H1 (cell line): Measurements from ENCODE around the gene UBE2E3. TPM values are rescaled to one million over a fixed set of nuclear protein-coding genes. Genes with fewer than 3 reads are reported as not detected.

Source experiments
- CTCF ChIA-PET: fragments of 300-600 bp; sonication (Branson Sonifier 250); formaldehyde crosslinking; loops from one replicate; lab custom pipeline; 2021; ENCODE audit not compliant: partially characterized antibody; lab: Charles Lee
- POLR2A ChIA-PET: fragments of 300-600 bp; sonication (Branson Sonifier 250); formaldehyde crosslinking; loops from one replicate; lab custom pipeline; 2021; ENCODE audit warnings: inconsistent platforms; ENCODE audit not compliant: partially characterized antibody; lab: Charles Lee
- DNase-seq, 2 experiments: peaks; one replicate each; pipeline versions ENCODE4 v3.0.0 to v3.0.0-alpha.2; 2010 to 2022; ENCODE audit warnings: low spot score in 2 of 2, low read depth in 1 of 2, mixed read lengths in 1 of 2
- FAIRE-seq: peaks from 2 replicates; lab custom pipeline; 2011; peaks lifted over from hg19 to GRCh38; lab: Jason Lieb, UNC
- H2AFZ ChIP-seq: 2 replicates; pipeline ENCODE4 v1.8.1; 2012; ENCODE audit warnings: low read length, inconsistent platforms
- H2AK5ac ChIP-seq: 2 replicates; pipeline ENCODE4 v1.6.1; 2013; ENCODE audit warnings: low read depth, low read length
- H2BK120ac ChIP-seq: replicated peaks from 2 replicates; pipeline ENCODE3; 2013; ENCODE audit warnings: low read depth, low read length, inconsistent platforms
- H2BK12ac ChIP-seq: 2 replicates; pipeline ENCODE4 v1.6.1; 2013; ENCODE audit warnings: low read depth, low read length
- H2BK15ac ChIP-seq: 2 replicates; pipeline ENCODE4 v1.6.1; 2013; ENCODE audit warnings: low read length
- H2BK20ac ChIP-seq: 2 replicates; pipeline ENCODE4 v1.6.1; 2013; ENCODE audit warnings: low read length
- H2BK5ac ChIP-seq: 2 replicates; pipeline ENCODE4 v1.6.1; 2013; ENCODE audit warnings: low read depth, low read length
- H3K14ac ChIP-seq: 2 replicates; pipeline ENCODE4 v1.6.1; 2013; ENCODE audit warnings: inconsistent platforms; ENCODE audit not compliant: insufficient read length
- H3K18ac ChIP-seq: 2 replicates; pipeline ENCODE4 v1.6.1; 2013; ENCODE audit warnings: low read length; ENCODE audit errors: extremely low read depth
- H3K23ac ChIP-seq: 2 replicates; pipeline ENCODE4 v1.6.1; 2013; ENCODE audit warnings: inconsistent platforms; ENCODE audit not compliant: insufficient read length
- H3K23me2 ChIP-seq: 2 replicates; pipeline ENCODE4 v1.6.1; 2013; ENCODE audit warnings: low read depth, low read length
- H3K27ac ChIP-seq: 2 replicates; pipeline ENCODE4 v1.6.1; 2011; ENCODE audit warnings: low read depth, low read length, inconsistent platforms
- H3K27me3 ChIP-seq, 4 experiments: replicated peaks in 1 of 4; 1 replicate in 1 of 4; 2 replicates in 3 of 4; pipeline versions ENCODE4 v1.6.1 to v1.8.1; 2011 to 2013; ENCODE audit warnings: low read length in 3 of 4, mild to moderate bottlenecking in 3 of 4, inconsistent platforms in 2 of 4, mixed read lengths in 2 of 4, moderate library complexity in 1 of 4; ENCODE audit not compliant: control insufficient read depth in 3 of 4, insufficient read depth in 3 of 4; ENCODE audit errors: extremely low read depth in 1 of 4
- H3K36me3 ChIP-seq, 4 experiments: 2 replicates each; pipeline versions ENCODE4 v1.6.1 to v1.8.1; 2011 to 2013; ENCODE audit warnings: mild to moderate bottlenecking in 4 of 4, low read length in 3 of 4, moderate library complexity in 2 of 4, control low read depth in 1 of 4, inconsistent platforms in 1 of 4; ENCODE audit not compliant: insufficient read depth in 4 of 4, control insufficient read depth in 2 of 4
- H3K4ac ChIP-seq: replicated peaks from 2 replicates; pipeline ENCODE3; 2013; ENCODE audit warnings: low read length, low read depth, mixed read lengths, inconsistent platforms; ENCODE audit not compliant: insufficient read length
- H3K4me1 ChIP-seq, 4 experiments: replicated peaks in 1 of 4; 1 replicate in 1 of 4; 2 replicates in 3 of 4; pipeline versions ENCODE4 v1.6.1 to v1.8.1; 2011 to 2013; ENCODE audit warnings: low read length in 3 of 4, inconsistent platforms in 2 of 4, mixed read lengths in 1 of 4; ENCODE audit not compliant: insufficient read depth in 4 of 4, control insufficient read depth in 3 of 4
- H3K4me2 ChIP-seq, 2 experiments: 2 replicates each; pipeline versions ENCODE4 v1.6.1 to v1.8.1; 2011 to 2013; ENCODE audit warnings: low read depth in 2 of 2, low read length in 2 of 2, control low read depth in 1 of 2, inconsistent platforms in 1 of 2, mild to moderate bottlenecking in 1 of 2; ENCODE audit not compliant: insufficient read depth in 1 of 2
- H3K4me3 ChIP-seq, 4 experiments: fragments of 200-600, 300-600 bp in 1 of 4; sonication (generic), shearing (Covaris generic), sonication (Bioruptor Twin) in 1 of 4; 2 replicates each; pipeline versions ENCODE4 v1.5.1 to v1.8.1; 2011 to 2016; ENCODE audit warnings: low read length in 4 of 4, low read depth in 3 of 4, control low read depth in 2 of 4, inconsistent platforms in 2 of 4, mild to moderate bottlenecking in 2 of 4, mixed read lengths in 1 of 4, moderate library complexity in 1 of 4; ENCODE audit not compliant: insufficient read depth in 2 of 4; ENCODE audit errors: extremely low read depth in 1 of 4
- H3K56ac ChIP-seq: replicated peaks from 2 replicates; pipeline ENCODE3; 2013; ENCODE audit warnings: low read depth, mild to moderate bottlenecking, mixed read lengths, low read length, inconsistent platforms; ENCODE audit not compliant: insufficient read length
- H3K79me1 ChIP-seq: 2 replicates; pipeline ENCODE4 v1.6.1; 2013; ENCODE audit warnings: low read depth, low read length, control low read depth
- H3K79me2 ChIP-seq, 2 experiments: 2 replicates each; pipeline versions ENCODE4 v1.6.1 to v1.8.1; 2012 to 2013; ENCODE audit warnings: low read length in 2 of 2, mild to moderate bottlenecking in 2 of 2, inconsistent platforms in 1 of 2; ENCODE audit not compliant: insufficient read depth in 2 of 2, control insufficient read depth in 1 of 2
- H3K9ac ChIP-seq, 4 experiments: replicated peaks in 1 of 4; 1 replicate in 1 of 4; 2 replicates in 3 of 4; pipeline versions ENCODE4 v1.6.1 to v1.8.1; 2011 to 2013; ENCODE audit warnings: low read depth in 3 of 4, low read length in 3 of 4, control low read depth in 2 of 4, mild to moderate bottlenecking in 2 of 4, moderate library complexity in 2 of 4, inconsistent platforms in 1 of 4; ENCODE audit errors: extremely low read depth in 1 of 4
- H3K9me3 ChIP-seq, 2 experiments: 2 replicates each; pipeline versions ENCODE4 v1.6.1 to v1.8.1; 2012 to 2013; ENCODE audit warnings: mild to moderate bottlenecking in 2 of 2, moderate library complexity in 2 of 2, control low read depth in 1 of 2, inconsistent platforms in 1 of 2, low read depth in 1 of 2, low read length in 1 of 2, mixed read lengths in 1 of 2; ENCODE audit not compliant: insufficient read depth in 2 of 2
- H4K20me1 ChIP-seq, 2 experiments: replicated peaks in 1 of 2; 2 replicates each; pipeline versions ENCODE3 to v1.8.1; 2011 to 2013; ENCODE audit warnings: inconsistent platforms in 2 of 2, low read length in 2 of 2, mild to moderate bottlenecking in 1 of 2; ENCODE audit not compliant: insufficient read depth in 2 of 2, control insufficient read depth in 1 of 2
- H4K5ac ChIP-seq: 2 replicates; pipeline ENCODE4 v1.6.1; 2013; ENCODE audit warnings: low read length, low read depth, mixed read lengths, inconsistent platforms; ENCODE audit not compliant: insufficient read length
- H4K8ac ChIP-seq: 2 replicates; pipeline ENCODE4 v1.8.0; 2013; ENCODE audit warnings: mild to moderate bottlenecking, moderate library complexity, low read length, inconsistent platforms; ENCODE audit not compliant: insufficient read depth; ENCODE audit errors: extremely low read depth
- H4K91ac ChIP-seq: replicated peaks from 2 replicates; pipeline ENCODE3; 2013; ENCODE audit warnings: low read length, mixed read lengths, inconsistent platforms; ENCODE audit not compliant: insufficient read length
- CEBPB ChIP-seq: IDR thresholded peaks from 2 replicates; pipeline ENCODE4 v1.6.1; 2012; ENCODE audit warnings: low read depth, low read length
- FOSL1 ChIP-seq: IDR thresholded peaks from 2 replicates; pipeline ENCODE4 v1.6.1; 2011; ENCODE audit warnings: mild to moderate bottlenecking, low read depth, low read length, moderate library complexity; ENCODE audit not compliant: insufficient read depth
- POLR2AphosphoS5 ChIP-seq: IDR thresholded peaks from 2 replicates; pipeline ENCODE4 v1.6.1; 2011; ENCODE audit warnings: low read depth, low read length
- RAD21 ChIP-seq, 2 experiments: IDR thresholded peaks in 1 of 2; conservative IDR thresholded peaks in 1 of 2; 2 replicates each; pipeline ENCODE4 v1.6.1; 2011; ENCODE audit warnings: low read depth in 2 of 2, low read length in 2 of 2, improper control_type of control experiment in 1 of 2, inconsistent platforms in 1 of 2, mild to moderate bottlenecking in 1 of 2, moderate library complexity in 1 of 2
- YY1 ChIP-seq: IDR thresholded peaks from 2 replicates; pipeline ENCODE4 v1.6.1; 2011; ENCODE audit warnings: low read depth, mild to moderate bottlenecking, low read length
- polyA plus RNA-seq, 7 experiments: library from polyadenylated mRNA; depleted of rRNA in 3 of 7; stranded (reverse) in 5 of 7; unstranded in 2 of 7; fragments of >200 nt in 5 of 7; fragments of 200-250 nt in 2 of 7; gene quantifications; 1 replicate in 5 of 7; 2 replicates in 1 of 7; 4 replicates in 1 of 7; pipeline versions ENCODE4 v1.2.1 to v1.2.3, GENCODE V29; 2011 to 2013; ENCODE audit warnings: missing spikeins in 2 of 7, mixed read lengths in 2 of 7
- total RNA-seq: library from RNA; stranded (reverse); fragmentation: NEBNext Ultra II Directional; extraction: Animal tissue kit (Norgen Biotek cat#: 25700); gene quantifications from 2 replicates; pipeline ENCODE4 v1.2.1, GENCODE V29; 2021
- TF ChIP-seq, protein P1 (sequence below), 3 experiments: IDR thresholded peaks; 1 replicate in 2 of 3; 2 replicates in 1 of 3; pipeline versions ENCODE4 v1.5.1 to v1.6.1; 2011; ENCODE audit warnings: low read length in 3 of 3, mild to moderate bottlenecking in 3 of 3, inconsistent platforms in 2 of 3, low read depth in 1 of 3, moderate library complexity in 1 of 3; ENCODE audit not compliant: insufficient read depth in 1 of 3; ENCODE audit errors: control extremely low read depth in 1 of 3

UBE2E3 gene
- total and polyA plus RNA-seq, 2 of the 8 experiments (the other 6 are each of a cell fraction or from before 2014, with no cell fraction given) = 106 to 132 TPM

DNA sequence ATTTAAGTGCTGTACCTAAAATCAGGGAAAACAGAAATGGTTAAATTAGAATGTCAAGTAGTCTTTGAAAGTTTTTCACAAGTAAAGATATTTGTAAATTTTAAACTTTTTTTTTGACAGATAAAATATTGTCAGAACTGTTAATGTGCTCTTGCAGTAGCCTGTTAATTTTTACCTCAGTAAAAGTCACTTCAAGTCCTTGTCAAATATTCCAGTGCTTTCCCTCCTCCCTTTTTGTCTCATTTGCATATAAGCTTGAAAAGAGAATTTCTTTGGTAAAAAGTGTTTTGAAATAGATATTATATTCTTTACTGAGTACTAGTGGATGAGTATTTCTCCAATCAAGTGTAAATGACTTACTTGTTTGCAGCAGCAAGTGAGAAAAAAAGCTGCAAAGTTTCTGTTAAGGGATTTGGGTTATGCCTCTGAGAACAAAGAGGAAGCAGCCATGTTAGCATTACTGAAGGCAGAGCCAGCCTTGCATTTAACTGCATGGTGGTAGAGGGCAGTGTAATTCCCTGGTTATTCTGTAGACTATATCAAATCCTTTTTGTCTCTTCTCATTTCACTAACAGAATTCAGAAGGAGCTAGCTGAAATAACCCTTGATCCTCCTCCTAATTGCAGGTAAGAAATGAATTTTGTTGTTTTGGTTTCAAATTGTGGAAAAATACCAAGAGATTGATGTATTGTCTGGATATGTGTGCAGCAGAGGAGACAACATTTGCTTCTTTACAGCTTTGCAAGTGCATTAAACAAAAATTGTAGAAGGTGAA, 3.2 kb downstream of the UBE2E3 start:
- Histone ChIP-seq H3K23me2 (peaks cover 3% of the 10 kb centered on the region; the same call in 1 of the 2 replicates), H3K14ac (no peak overlapping the region), H3K4me3 (peak overlapping the region in 2 of 4 experiments; percentile 0 to 51; a peak in 2 of 8 replicates), H2BK12ac (no peak overlapping the region), H3K9me3 (no peaks in the 10 kb centered on the region), H2BK120ac (no peak overlapping the region), H2AFZ (0 out of 2 replicates have a peak overlapping the region, but pooled peaks have one; percentile 55), H3K4me2 (peak overlapping the region; percentile 8 to 60; a peak in 3 of 4 replicates), H3K4ac (no peak overlapping the region), H3K56ac (no peak overlapping the region), H3K27ac (peak overlapping the region; percentile 77; the same call in 1 of the 2 replicates), H2AK5ac (no peak overlapping the region), H4K91ac (no peak overlapping the region), H3K79me1 (no peaks in the 10 kb centered on the region), H4K5ac (peak overlapping the region; percentile 96), H3K23ac (no peak overlapping the region), H2BK15ac (no peak overlapping the region), H2BK20ac (no peak overlapping the region), H3K4me1 (peaks cover 0 to 16% (median 6%) of the 10 kb centered on the region in 4 experiments; a peak in 3 of 7 replicates), H3K79me2 (peaks cover 0 to 65% of the 10 kb centered on the region in 2 experiments; a peak in 3 of 4 replicates), H3K36me3 (peaks cover 0 to 15% (median 1%) of the 10 kb centered on the region in 4 experiments; a peak in 3 of 8 replicates), H3K9ac (peak overlapping the region in 2 of 4 experiments; percentile 34 to 42; a peak in 2 of 7 replicates), H3K18ac (no peak overlapping the region), H4K20me1 (no peaks in the 10 kb centered on the region), H3K27me3 (no peaks in the 10 kb centered on the region; a peak in 1 of 7 replicates), H4K8ac (no peak overlapping the region), H2BK5ac (no peak overlapping the region)
- no peak for DNase-seq
- no peak for TF ChIP-seq CEBPB
- no peak for TF ChIP-seq FOSL1
- TF ChIP-seq RAD21 (IDR thresholded peaks at IDR 0.05 in 1 of 2, conservative IDR thresholded peaks at IDR 0.05 in 1 of 2; ENCODE audit: low read depth in 2 of 2, low read length in 2 of 2) = peak; percentile 26 to 29
- TF ChIP-seq YY1 = peak; percentile 92
- TF ChIP-seq POLR2AphosphoS5 = peak; percentile 28; the same call in 1 of the 2 replicates
- TF ChIP-seq, protein P1, sequence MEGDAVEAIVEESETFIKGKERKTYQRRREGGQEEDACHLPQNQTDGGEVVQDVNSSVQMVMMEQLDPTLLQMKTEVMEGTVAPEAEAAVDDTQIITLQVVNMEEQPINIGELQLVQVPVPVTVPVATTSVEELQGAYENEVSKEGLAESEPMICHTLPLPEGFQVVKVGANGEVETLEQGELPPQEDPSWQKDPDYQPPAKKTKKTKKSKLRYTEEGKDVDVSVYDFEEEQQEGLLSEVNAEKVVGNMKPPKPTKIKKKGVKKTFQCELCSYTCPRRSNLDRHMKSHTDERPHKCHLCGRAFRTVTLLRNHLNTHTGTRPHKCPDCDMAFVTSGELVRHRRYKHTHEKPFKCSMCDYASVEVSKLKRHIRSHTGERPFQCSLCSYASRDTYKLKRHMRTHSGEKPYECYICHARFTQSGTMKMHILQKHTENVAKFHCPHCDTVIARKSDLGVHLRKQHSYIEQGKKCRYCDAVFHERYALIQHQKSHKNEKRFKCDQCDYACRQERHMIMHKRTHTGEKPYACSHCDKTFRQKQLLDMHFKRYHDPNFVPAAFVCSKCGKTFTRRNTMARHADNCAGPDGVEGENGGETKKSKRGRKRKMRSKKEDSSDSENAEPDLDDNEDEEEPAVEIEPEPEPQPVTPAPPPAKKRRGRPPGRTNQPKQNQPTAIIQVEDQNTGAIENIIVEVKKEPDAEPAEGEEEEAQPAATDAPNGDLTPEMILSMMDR (IDR thresholded peaks at IDR 0.05; ENCODE audit: control extremely low read depth in 1 of 3, insufficient read depth in 1 of 3, low read depth in 1 of 3, low read length in 3 of 3) = peak in 2 of 3 experiments; percentile 20 to 38; a peak in 2 of 4 replicates
- CTCF ChIA-PET = interaction anchor here (0.8 to 2.3 kb wide), 9 partner anchors 9 to 1073 kb away, joined by 3 to 9 read pairs (median 4); no protein-coding TSS in a partner anchor
- POLR2A ChIA-PET = interaction anchor here (0.7 to 1.3 kb wide), 3 partner anchors 15 to 67 kb away, joined by 3 to 4 read pairs (median 3); no protein-coding TSS in a partner anchor
- FAIRE-seq = peak; percentile 82
